HG02678 (cell line): ENCODE results near the gene TASL.
"Not testable (repeated sequence)": the region's sequence is repeated elsewhere in the genome, so short reads cannot be mapped to it uniquely, and the experiment has no call there.

Experiments
- ATAC-seq: cut with Tn5 transposase; IDR thresholded peaks from one replicate; pipeline ENCODE4 v1.9.1; 2021; ENCODE audit warnings: mild to moderate bottlenecking, moderate library complexity; ENCODE audit not compliant: unreplicated experiment

The TASL gene

GRCh38 chrX:30577362-30577991 is at the start of gene TASL:
Gene TASL (minus strand): TSS chrX:30577766. CDS start chrX:30560355, 17,411 bp downstream.
- peak; percentile 76 for ATAC-seq

GRCh38 chrX:30626402-30626801 is 48.8 kb upstream of the TASL start:
- ATAC-seq, result no peak

- ATAC-seq, result no peak
Measured at GRCh38 chrX:30622361-30622760, 44.8 kb upstream of the TASL start.

GRCh38 chrX:30620980-30621618 is 43.5 kb upstream of the TASL start:
- ATAC-seq, result no peak

- ATAC-seq, result no peak
Measured at GRCh38 chrX:30620125-30620524, 42.6 kb upstream of the TASL start.

- ATAC-seq, result no peak
Measured at GRCh38 chrX:30618160-30618765, 40.7 kb upstream of the TASL start.

GRCh38 chrX:30615229-30615628 is 37.7 kb upstream of the TASL start:
- ATAC-seq, result no peak

GRCh38 chrX:30613721-30614120 is 36.2 kb upstream of the TASL start:
- ATAC-seq, result no peak

GRCh38 chrX:30612250-30612655 is 34.7 kb upstream of the TASL start:
- no peak for ATAC-seq

GRCh38 chrX:30610026-30610425 is 32.5 kb upstream of the TASL start:
- no peak for ATAC-seq

GRCh38 chrX:30607155-30607554 is 29.6 kb upstream of the TASL start:
- ATAC-seq, result no peak

GRCh38 chrX:30600269-30601176 is 23.0 kb upstream of the TASL start:
- not testable (repeated sequence) for ATAC-seq

- ATAC-seq, result peak; percentile 76
Measured at GRCh38 chrX:30597216-30598012, 19.8 kb upstream of the TASL start.

GRCh38 chrX:30593440-30594200 is 16.1 kb upstream of the TASL start:
- ATAC-seq, result peak; percentile 50

GRCh38 chrX:30592831-30593230 is 15.3 kb upstream of the TASL start:
- ATAC-seq, result no peak

- ATAC-seq, result no peak
Measured at GRCh38 chrX:30590368-30590767, 12.8 kb upstream of the TASL start.

GRCh38 chrX:30589146-30589888 is 11.8 kb upstream of the TASL start:
- peak; percentile 64 for ATAC-seq

GRCh38 chrX:30586516-30586915 is 8.9 kb upstream of the TASL start:
- no peak for ATAC-seq

GRCh38 chrX:30582664-30583063 is 5.1 kb upstream of the TASL start:
- ATAC-seq, result no peak
